HEK293T (cell line): ENCODE results near the gene RGS14.

Experiments
- ARNT ChIP-seq: fragments of 450-650 bp; IDR thresholded peaks from 2 replicates; pipeline ENCODE4 v1.6.1; 2017; ENCODE audit warnings: mild to moderate bottlenecking
- BHLHE40 ChIP-seq: fragments of 450-650 bp; IDR thresholded peaks from 2 replicates; pipeline ENCODE4 v1.6.1; 2016; ENCODE audit warnings: mild to moderate bottlenecking, moderate library complexity, borderline replicate concordance
- ELF4 ChIP-seq: fragments of 450-650 bp; IDR thresholded peaks from 2 replicates; pipeline ENCODE4 v1.6.1; 2017; ENCODE audit warnings: antibody characterized with exemption
- FOXM1 ChIP-seq: fragments of 450-650 bp; IDR thresholded peaks from 2 replicates; pipeline ENCODE4 v1.6.1; 2017; ENCODE audit warnings: mild to moderate bottlenecking, borderline replicate concordance
- SP1 ChIP-seq: fragments of 450-650 bp; IDR thresholded peaks from 2 replicates; pipeline ENCODE4 v1.6.1; 2017
- TARDBP ChIP-seq: fragments of 450-650 bp; IDR thresholded peaks from 2 replicates; pipeline ENCODE4 v1.6.1; 2016
- ZNF384 ChIP-seq: fragments of 450-650 bp; IDR thresholded peaks from 2 replicates; pipeline ENCODE4 v1.6.1; 2016
- TF ChIP-seq, protein P1 (sequence below): fragments of 450-650 bp; IDR thresholded peaks from 2 replicates; pipeline ENCODE4 v1.6.1; 2016

DNA sequence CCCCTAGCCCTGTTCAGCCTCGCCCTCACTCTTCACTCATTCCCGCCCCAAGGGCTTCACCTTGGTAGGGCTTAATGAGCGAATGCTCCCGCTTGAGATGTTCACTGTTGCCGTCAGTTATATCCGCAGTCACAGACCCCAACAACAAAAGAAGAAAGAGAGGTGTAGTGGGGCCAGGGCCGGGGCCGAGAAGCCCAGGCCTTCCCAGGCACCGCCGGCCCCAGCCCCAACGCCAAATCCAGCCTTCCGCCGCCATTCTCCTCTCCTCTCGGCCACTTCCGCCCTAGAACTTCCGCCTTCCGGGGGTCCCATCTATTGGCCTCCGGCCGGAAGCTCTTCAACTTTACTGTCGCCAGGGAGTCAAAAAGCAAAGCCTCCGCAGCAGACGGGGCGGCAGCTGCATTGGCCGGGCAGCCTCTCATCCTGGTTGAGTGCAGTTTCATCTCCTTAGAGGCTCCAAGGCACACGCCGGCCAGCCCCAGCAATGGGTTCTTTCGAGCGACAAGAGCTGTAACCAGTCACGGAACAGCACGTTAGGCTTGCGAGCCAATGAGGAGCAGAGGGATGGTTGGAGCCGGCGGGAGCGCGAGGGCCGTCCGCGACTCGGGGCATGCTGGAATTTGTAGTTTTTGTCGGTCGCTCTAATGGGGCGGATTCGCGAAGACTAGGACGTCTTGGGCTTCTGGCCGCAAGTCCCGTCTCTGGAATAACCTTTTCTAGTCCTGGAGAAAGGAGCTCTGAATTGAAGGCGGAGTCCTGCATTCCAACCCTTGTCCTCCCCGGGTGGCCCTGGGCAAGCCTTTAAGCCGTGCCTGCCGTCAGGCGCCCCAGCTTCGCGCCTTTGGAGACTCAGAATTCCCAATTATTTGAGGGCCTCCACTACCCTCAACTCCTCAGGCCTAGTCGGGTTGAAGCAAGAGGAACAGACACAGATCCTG, 6.1 kb upstream of the RGS14 start, which contains the start of gene LMAN2:
- TF ChIP-seq ZNF384, result no peak
- TF ChIP-seq FOXM1, result no peak
- TF ChIP-seq ARNT, result no peak
- no peak for TF ChIP-seq TARDBP
- no peak for TF ChIP-seq BHLHE40
- TF ChIP-seq, protein P1, sequence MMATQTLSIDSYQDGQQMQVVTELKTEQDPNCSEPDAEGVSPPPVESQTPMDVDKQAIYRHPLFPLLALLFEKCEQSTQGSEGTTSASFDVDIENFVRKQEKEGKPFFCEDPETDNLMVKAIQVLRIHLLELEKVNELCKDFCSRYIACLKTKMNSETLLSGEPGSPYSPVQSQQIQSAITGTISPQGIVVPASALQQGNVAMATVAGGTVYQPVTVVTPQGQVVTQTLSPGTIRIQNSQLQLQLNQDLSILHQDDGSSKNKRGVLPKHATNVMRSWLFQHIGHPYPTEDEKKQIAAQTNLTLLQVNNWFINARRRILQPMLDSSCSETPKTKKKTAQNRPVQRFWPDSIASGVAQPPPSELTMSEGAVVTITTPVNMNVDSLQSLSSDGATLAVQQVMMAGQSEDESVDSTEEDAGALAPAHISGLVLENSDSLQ, result peak; percentile 99
- TF ChIP-seq SP1, result no peak
- TF ChIP-seq ELF4, result peak; percentile 99
